Astrocyte (in vitro differentiated cells and primary cell): ENCODE data around the gene PHTF1. TPM values are rescaled to one million over a fixed set of nuclear protein-coding genes. Genes with fewer than 3 reads are reported as not detected.
A peak's percentile ranks its signal among the peaks of the same experiment; 100 is the strongest.

Experiments
- DNase-seq: peaks from one replicate; pipeline ENCODE4 v3.0.0-alpha.2; 2010; ENCODE audit warnings: low read depth
- FAIRE-seq: peaks from 2 replicates; lab custom pipeline; 2011; peaks lifted over from hg19 to GRCh38; lab: Jason Lieb, UNC
- H2AFZ ChIP-seq: 2 replicates; pipeline ENCODE4 v1.6.0; 2012; ENCODE audit warnings: low read depth, low read length, inconsistent platforms
- H3K27ac ChIP-seq: 2 replicates; pipeline ENCODE4 v1.5.1; 2011; ENCODE audit warnings: low read depth, low read length, inconsistent platforms
- H3K27me3 ChIP-seq: 2 replicates; pipeline ENCODE4 v1.6.0; 2011; ENCODE audit warnings: low read length, inconsistent platforms; ENCODE audit not compliant: insufficient read depth
- H3K36me3 ChIP-seq: 2 replicates; pipeline ENCODE4 v1.5.1; 2011; ENCODE audit warnings: low read length, inconsistent platforms; ENCODE audit not compliant: insufficient read depth
- H3K4me1 ChIP-seq: 2 replicates; pipeline ENCODE4 v1.5.1; 2011; ENCODE audit warnings: low read length, inconsistent platforms; ENCODE audit not compliant: insufficient read depth
- H3K4me2 ChIP-seq: 2 replicates; pipeline ENCODE4 v1.6.0; 2012; ENCODE audit warnings: low read length, inconsistent platforms
- H3K4me3 ChIP-seq: 2 replicates; pipeline ENCODE4 v1.5.1; 2011; ENCODE audit warnings: low read depth, mild to moderate bottlenecking, low read length, inconsistent platforms; ENCODE audit not compliant: insufficient read depth
- H3K79me2 ChIP-seq: 2 replicates; pipeline ENCODE4 v1.6.0; 2012; ENCODE audit warnings: mild to moderate bottlenecking, low read length, inconsistent platforms; ENCODE audit not compliant: insufficient read depth
- H3K9ac ChIP-seq: 2 replicates; pipeline ENCODE4 v1.6.0; 2012; ENCODE audit warnings: mild to moderate bottlenecking, low read length, inconsistent platforms
- H3K9me3 ChIP-seq: 2 replicates; pipeline ENCODE4 v1.5.1; 2012; ENCODE audit warnings: low read depth, mild to moderate bottlenecking, low read length, inconsistent platforms; ENCODE audit not compliant: insufficient read depth
- H4K20me1 ChIP-seq: 2 replicates; pipeline ENCODE4 v1.6.0; 2012; ENCODE audit warnings: low read length, inconsistent platforms; ENCODE audit not compliant: insufficient read depth
- H3K27ac Mint-ChIP-seq: one replicate; pipeline ENCODE4 v1.8.0; 2021; ENCODE audit warnings: mild to moderate bottlenecking, mixed read lengths; ENCODE audit not compliant: unreplicated experiment
- H3K27me3 Mint-ChIP-seq: one replicate; pipeline ENCODE4 v1.8.0; 2021; ENCODE audit warnings: low read depth, mixed read lengths; ENCODE audit not compliant: unreplicated experiment
- H3K36me3 Mint-ChIP-seq: one replicate; pipeline ENCODE4 v1.8.0; 2021; ENCODE audit warnings: low read depth, mixed read lengths; ENCODE audit not compliant: unreplicated experiment
- H3K4me1 Mint-ChIP-seq: one replicate; pipeline ENCODE4 v1.8.0; 2021; ENCODE audit warnings: low read depth, mixed read lengths; ENCODE audit not compliant: unreplicated experiment
- H3K4me3 Mint-ChIP-seq: one replicate; pipeline ENCODE4 v1.8.0; 2021; ENCODE audit warnings: mild to moderate bottlenecking, moderate library complexity, mixed read lengths; ENCODE audit not compliant: unreplicated experiment
- H3K9me3 Mint-ChIP-seq: one replicate; pipeline ENCODE4 v1.8.0; 2021; ENCODE audit warnings: mild to moderate bottlenecking, mixed read lengths; ENCODE audit not compliant: unreplicated experiment
- CTCF ChIP-seq: IDR thresholded peaks from 2 replicates; pipeline ENCODE4 v1.5.1; 2011; ENCODE audit warnings: low read depth, mild to moderate bottlenecking, inconsistent platforms, low read length, moderate library complexity; ENCODE audit not compliant: insufficient read depth
- EZH2 ChIP-seq: IDR thresholded peaks from 2 replicates; pipeline ENCODE4 v1.6.1; 2012; ENCODE audit warnings: mild to moderate bottlenecking, low read length, inconsistent platforms; ENCODE audit not compliant: insufficient read depth
- total RNA-seq: library from RNA; stranded (reverse); gene quantifications from 2 replicates; pipeline ENCODE4 v1.2.1, GENCODE V29; 2021

PHTF1 gene
- total RNA-seq, 1 donor from 2014 or later = 36.4 TPM

- Histone ChIP-seq H3K36me3 (no peaks in the 10 kb centered on the region), H3K27ac (no peak overlapping the region), H3K9me3 (no peaks in the 10 kb centered on the region), H3K27me3 (no peaks in the 10 kb centered on the region), H3K9ac (no peak overlapping the region), H3K4me2 (no peak overlapping the region), H3K79me2 (no peaks in the 10 kb centered on the region), H2AFZ (no peak overlapping the region), H4K20me1 (no peaks in the 10 kb centered on the region), H3K4me1 (peaks cover 2% of the 10 kb centered on the region), H3K4me3 (no peak overlapping the region)
- Mint-ChIP-seq H3K9me3 (no peaks in the 10 kb centered on the region), H3K4me1 (peaks cover 6% of the 10 kb centered on the region), H3K36me3 (peaks cover 6% of the 10 kb centered on the region), H3K27me3 (no peaks in the 10 kb centered on the region), H3K27ac (no peak overlapping the region), H3K4me3 (no peak overlapping the region)
- no peak for TF ChIP-seq EZH2
- TF ChIP-seq CTCF = no peak
- DNase-seq = no peak
- FAIRE-seq = no peak
These were observed 84.7 kb downstream of the PHTF1 start for GRCh38 chr1:113674591-113674990.

GRCh38 chr1:113672491-113672890 is 86.8 kb downstream of the PHTF1 start:
- Mint-ChIP-seq H3K9me3 (no peaks in the 10 kb centered on the region), H3K27me3 (no peaks in the 10 kb centered on the region), H3K4me1 (peaks cover 2% of the 10 kb centered on the region), H3K36me3 (peaks cover 6% of the 10 kb centered on the region), H3K27ac (no peak overlapping the region), H3K4me3 (no peak overlapping the region)
- Histone ChIP-seq H3K4me3 (no peak overlapping the region), H4K20me1 (no peaks in the 10 kb centered on the region), H3K79me2 (no peaks in the 10 kb centered on the region), H3K4me2 (no peak overlapping the region), H3K9ac (no peak overlapping the region), H3K36me3 (no peaks in the 10 kb centered on the region), H3K27ac (no peak overlapping the region), H3K27me3 (no peaks in the 10 kb centered on the region), H2AFZ (no peak overlapping the region), H3K4me1 (peaks cover 2% of the 10 kb centered on the region), H3K9me3 (no peaks in the 10 kb centered on the region)
- DNase-seq (no peak), FAIRE-seq (no peak)
- no peak for TF ChIP-seq EZH2
- no peak for TF ChIP-seq CTCF

- peak overlapping the region; percentile 54 for H3K27ac Mint-ChIP-seq
- no peak for TF ChIP-seq EZH2
- Histone ChIP-seq H3K79me2 (no peaks in the 10 kb centered on the region), H4K20me1 (no peaks in the 10 kb centered on the region), H3K27ac (no peak overlapping the region), H3K27me3 (no peaks in the 10 kb centered on the region), H3K4me2 (no peak overlapping the region), H3K9ac (no peak overlapping the region), H2AFZ (no peak overlapping the region), H3K9me3 (no peaks in the 10 kb centered on the region), H3K36me3 (no peaks in the 10 kb centered on the region), H3K4me1 (no peaks in the 10 kb centered on the region), H3K4me3 (no peak overlapping the region)
- peaks cover 14% of the 10 kb centered on the region for H3K36me3 Mint-ChIP-seq
- DNase-seq (no peak), FAIRE-seq (no peak)
- no peak overlapping the region for H3K4me3 Mint-ChIP-seq
- H3K9me3 Mint-ChIP-seq = peaks cover 2% of the 10 kb centered on the region
- H3K4me1 Mint-ChIP-seq = no peaks in the 10 kb centered on the region
- H3K27me3 Mint-ChIP-seq = no peaks in the 10 kb centered on the region
These were observed 88.6 kb downstream of the PHTF1 start for GRCh38 chr1:113670650-113671049.
